ENCODE measurements around the gene EEIG1. TPM values are rescaled to one million over a fixed set of nuclear protein-coding genes. Genes with fewer than 3 reads are reported as not detected.
A peak's percentile ranks its signal among the peaks of the same experiment; 100 is the strongest.

Gene EEIG1
- total RNA-seq, 1 experiment from 2014 or later, result 45.3 TPM

- DNase-seq (ENCODE audit: low spot score), result no peak
Measured at GRCh38 chr9:127959841-127960409, 20.9 kb downstream of the EEIG1 start.

- DNase-seq (ENCODE audit: low spot score), result no peak
Measured at GRCh38 chr9:127959398-127959797, 21.4 kb downstream of the EEIG1 start.

DNA sequence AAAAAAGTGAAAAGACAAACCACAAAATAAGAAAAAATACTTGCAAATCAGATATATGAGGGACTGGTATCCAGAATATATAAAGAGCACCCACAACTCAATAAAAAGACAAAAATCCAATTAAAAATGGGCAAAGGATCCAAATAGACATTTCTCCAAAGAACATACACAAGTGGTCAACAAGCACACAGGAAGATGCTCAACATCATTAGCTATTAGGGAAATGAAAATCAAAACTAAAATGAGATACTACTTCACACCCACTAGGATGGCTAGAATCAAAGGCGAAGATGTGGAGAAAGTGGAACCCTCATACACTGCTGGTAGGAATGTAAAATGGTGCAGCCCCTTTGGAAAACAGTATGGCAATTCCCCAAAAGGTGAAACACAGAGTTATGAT lies 22.1 kb downstream of the EEIG1 start:
- no peak for DNase-seq (ENCODE audit: low spot score)

GRCh38 chr9:127955294-127956015 lies 25.3 kb downstream of the EEIG1 start:
- peak; percentile 98 for DNase-seq (ENCODE audit: low spot score)

- DNase-seq (ENCODE audit: low spot score), result no peak
Measured at GRCh38 chr9:127954831-127955293, 25.9 kb downstream of the EEIG1 start.

GRCh38 chr9:127953768-127954505 lies 26.9 kb downstream of the EEIG1 start:
- peak; percentile 13 for DNase-seq (ENCODE audit: low spot score)

DNA sequence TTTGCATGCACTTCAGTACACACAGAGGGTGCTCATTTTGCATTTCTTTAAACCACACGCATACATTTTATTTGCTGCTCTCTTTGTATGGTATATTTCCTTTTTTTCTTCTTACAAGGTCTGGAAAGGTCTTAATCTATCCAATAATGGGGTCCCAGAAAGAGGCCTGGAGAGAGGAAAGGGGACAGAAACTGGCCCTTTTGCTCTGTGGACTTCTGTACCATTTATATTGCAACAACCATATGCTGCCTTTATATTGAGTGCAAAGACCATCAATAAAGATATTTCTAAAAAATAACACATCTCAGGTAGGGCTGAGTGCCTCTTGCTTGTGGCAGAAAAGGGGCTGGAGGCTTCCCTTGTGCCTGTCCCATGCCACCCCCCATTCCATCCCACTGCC lies 27.6 kb downstream of the EEIG1 start:
- no peak for DNase-seq (ENCODE audit: low spot score)

DNA sequence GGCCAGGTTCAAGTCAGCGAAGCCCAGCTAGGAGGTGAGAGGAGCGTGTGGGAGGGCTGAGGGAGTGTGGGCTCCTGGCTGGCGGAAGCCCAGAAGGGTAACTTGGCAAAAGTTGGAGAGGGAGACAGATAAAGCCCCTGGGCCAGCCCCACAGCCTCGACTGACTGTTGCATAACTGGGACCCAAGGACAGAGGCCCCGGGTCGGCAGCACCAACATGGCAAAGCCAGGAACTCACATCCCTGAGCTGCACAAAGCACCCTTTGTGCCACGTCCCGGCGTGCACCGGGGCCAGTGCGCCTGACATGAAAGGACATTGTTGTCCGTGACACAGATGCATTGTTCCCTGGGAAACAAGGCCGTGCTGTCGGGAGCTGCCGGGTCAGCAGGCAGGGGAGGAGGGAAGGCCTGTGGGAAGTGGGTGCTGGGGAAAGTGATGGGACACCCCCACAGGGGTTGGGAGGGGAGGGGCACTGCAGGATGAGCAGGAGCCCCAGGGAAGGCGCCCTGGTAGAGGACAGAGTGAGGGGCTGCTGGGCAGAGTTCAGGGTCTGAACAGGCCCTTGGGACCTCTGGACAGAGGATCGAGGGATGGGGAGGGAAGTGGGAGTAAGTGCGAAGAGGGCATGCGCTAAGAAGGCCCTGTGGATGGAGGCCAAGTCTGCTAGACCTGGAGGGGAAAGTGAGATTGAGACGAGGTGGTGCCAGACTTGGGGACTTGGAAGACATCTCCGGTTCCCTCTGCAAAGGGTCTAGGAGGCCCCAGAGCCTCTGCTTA lies 30.1 kb downstream of the EEIG1 start:
- no peak for DNase-seq (ENCODE audit: low spot score)

DNA sequence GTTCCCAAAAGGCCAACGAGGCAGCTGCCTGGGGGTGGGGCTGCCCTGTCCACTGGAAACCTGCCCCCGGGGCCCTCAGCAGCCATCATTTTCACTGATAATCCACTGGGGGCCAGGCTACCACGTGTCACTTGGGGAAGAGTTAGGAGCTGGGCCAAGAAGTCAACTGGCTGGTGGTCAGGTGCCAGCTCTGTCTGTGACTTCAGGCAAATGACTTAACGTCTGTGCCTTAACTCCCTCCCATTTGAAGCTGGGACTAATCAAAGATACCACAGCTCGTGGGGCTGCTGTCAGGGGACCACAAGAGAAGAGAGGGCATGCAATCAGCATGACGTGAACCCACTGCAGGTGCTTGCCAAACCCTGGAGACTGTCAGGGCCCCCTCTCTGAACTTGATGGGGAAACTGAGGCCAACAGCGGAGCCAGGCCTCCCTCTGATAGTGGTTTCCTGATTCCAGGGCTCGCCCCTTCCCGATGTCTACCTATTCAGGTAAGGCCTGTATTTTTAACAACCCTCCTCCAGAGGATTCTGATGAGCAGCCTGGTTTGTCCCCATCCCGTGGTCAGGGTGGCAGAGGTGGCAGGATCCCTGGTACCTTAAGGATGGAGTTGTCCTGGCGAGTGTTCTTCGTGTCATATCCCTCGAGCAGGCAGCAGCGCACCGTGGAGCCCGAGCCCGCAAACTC lies 30.8 kb downstream of the EEIG1 start:
- no peak for DNase-seq (ENCODE audit: low spot score)

- DNase-seq (ENCODE audit: low spot score), result no peak
Measured at GRCh38 chr9:127947841-127948710, 32.7 kb downstream of the EEIG1 start.

- no peak for DNase-seq (ENCODE audit: low spot score)
Measured at GRCh38 chr9:127946728-127947127, 34.1 kb downstream of the EEIG1 start.

DNA sequence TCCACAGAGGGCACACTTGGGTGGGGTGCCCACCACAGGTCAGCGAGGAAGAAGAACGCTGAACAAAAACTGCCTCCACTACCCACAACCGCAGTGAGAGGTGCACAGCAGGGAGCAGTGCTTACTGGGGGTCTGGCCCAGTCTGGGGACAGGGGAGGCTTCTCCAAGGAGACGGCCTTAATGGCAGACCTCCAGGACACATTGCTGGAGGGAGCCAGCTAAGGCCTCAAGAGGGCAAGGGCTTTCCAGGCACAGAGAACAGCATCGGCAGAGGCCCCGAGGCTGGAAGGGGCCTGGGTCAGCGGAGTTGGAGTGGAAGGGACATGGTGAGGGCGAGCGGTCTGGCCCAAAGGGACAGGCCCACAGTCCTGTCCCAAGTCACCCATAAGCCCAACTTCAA lies 34.8 kb downstream of the EEIG1 start:
- DNase-seq (ENCODE audit: low spot score), result no peak

DNA sequence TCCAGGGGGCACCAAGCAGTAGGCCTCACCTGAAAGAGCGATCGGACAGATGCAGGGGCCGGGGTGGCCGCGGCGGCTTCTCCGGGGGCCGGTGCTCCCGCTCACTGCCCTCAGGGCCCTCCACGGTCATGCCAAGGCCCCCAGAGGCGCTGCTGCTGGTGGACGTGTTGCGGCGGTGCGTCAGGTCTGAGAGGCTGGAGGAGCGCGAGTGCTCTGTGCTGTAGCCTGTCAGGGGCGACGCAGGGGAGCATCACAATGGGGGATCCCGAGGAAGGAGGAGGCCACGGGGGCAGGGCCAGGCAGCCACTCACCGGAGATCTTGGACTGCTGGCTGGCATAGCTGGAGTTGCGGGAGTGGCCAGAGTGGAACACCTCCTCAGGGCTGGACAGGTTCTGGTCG lies 35.5 kb downstream of the EEIG1 start:
- no peak for DNase-seq (ENCODE audit: low spot score)

DNA sequence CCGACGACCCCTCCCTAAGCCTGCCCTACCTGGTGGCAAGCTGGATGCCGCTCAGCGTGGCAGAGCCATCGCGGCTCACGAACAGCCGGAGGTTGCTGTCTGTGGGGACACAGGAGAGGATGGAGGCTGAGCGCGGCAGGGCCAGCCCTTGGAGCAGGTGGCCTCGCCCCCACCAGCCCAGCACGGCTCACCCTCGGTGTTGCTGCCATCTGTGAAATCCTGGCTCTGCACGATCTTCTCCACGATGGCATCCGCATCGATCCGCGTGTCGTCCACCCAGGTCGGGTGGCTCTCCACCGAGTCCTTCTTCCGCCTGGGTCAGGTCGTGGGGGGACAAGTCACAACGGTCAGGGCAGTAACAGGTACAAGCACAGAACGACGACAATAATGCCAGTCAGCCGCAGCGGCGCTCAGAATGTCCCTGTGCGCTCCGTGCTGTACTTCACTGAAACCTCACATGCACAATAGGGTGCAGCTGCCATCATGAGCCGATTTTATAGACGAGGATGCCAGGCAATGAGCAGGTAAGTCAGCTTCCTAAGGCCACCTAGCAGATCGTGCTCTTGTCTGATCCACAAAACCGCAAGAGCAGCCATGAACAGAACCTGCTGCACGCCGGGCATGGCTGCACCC lies 36.1 kb downstream of the EEIG1 start:
- DNase-seq (ENCODE audit: low spot score), result no peak

DNA sequence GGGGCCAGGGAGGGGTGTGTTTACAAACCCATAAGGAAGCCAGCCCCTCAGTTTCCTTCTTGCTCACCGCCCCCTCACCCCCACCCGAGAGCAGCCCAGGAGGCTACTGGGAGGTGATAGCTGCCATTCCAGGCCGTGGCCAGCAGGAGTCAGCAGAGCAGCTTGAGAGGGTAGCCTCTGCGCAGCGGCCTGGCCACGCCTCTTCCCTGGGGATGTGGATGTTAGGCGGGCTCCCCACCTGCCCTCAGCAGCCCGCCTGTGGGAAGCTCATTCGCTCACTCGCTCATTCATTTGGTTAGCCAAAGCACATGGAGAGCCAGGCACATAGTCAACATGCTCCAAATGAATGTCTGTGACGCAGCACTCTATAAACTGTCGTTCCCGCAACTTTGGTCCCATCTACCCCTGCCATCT lies 37.1 kb downstream of the EEIG1 start:
- DNase-seq (ENCODE audit: low spot score), result peak; percentile 89

- DNase-seq (ENCODE audit: low spot score), result no peak
Measured at GRCh38 chr9:127943011-127943662, 37.7 kb downstream of the EEIG1 start.

DNA sequence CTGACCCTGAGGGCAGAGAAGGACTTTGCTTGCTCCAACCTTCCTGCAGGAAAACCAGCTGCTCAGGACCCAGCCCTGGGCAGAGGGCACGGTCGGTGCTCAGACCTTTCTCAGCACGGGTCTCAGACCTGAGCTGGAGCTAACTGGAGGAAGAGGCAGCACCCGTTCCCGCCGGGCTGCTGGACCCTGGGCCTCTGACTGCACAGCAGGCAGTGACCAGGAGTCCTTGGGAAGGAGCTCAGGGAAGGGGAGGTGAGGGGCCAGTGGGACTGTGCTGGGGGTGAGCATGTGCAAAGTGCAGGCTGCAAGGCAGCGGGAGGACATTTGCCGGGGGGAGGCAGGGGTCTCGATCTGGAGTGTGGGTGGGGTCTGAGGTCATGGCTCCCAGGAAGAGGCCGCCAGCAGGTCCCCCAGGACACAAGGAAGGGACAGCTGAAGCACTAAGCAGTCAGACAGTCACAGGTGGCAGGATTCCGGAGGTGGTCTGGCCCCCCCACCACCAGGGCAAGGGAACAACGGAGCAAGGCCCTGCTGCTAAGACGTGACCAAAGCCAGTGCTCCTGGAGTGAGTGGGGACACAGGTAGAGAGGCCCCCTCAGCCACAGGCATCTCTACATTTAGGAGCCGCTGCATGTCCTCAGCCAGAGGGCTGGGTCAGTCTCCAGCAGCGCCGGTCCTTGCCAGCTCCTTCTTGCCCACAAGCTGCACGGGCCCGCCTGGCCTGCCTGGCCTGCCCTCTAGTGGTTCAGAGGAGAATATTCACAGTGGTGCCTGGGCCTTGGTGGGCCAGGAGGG lies 38.4 kb downstream of the EEIG1 start:
- DNase-seq (ENCODE audit: low spot score), result peak; percentile 57

DNA sequence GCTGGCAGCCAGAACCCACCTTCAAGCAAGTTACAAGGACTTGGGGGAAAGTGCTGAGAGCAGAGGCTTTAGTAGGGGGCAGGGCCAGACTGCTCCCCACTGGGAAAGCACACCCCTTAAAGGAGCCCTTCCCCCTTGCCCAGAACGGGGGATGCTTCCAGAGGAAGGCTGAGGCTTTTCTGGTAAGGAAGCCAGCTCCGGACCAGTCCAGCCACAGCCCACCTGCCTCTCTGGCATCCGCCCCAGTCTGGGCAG lies 38.9 kb downstream of the EEIG1 start:
- DNase-seq (ENCODE audit: low spot score), result no peak

All from HT-29 (cell line).